Stimulated activated CD4-positive, alpha-beta T cell treated with anti-CD3 and anti-CD28 coated beads, Interleukin-15, amount 100 ng/mL, for 48 hours (primary cell): ENCODE results near the gene ZBTB20.

ENCODE experiments used
- DNase-seq, 2 donors: peaks; one replicate each; pipeline ENCODE4 v3.0.0-alpha.2; 2020; ENCODE audit warnings: low read depth in 2 of 2

The ZBTB20 gene

GRCh38 chr3:115019900-115020299 is 127.2 kb downstream of the ZBTB20 start:
- no peak for DNase-seq

GRCh38 chr3:115018694-115019093 is 128.4 kb downstream of the ZBTB20 start:
- no peak for DNase-seq

DNA sequence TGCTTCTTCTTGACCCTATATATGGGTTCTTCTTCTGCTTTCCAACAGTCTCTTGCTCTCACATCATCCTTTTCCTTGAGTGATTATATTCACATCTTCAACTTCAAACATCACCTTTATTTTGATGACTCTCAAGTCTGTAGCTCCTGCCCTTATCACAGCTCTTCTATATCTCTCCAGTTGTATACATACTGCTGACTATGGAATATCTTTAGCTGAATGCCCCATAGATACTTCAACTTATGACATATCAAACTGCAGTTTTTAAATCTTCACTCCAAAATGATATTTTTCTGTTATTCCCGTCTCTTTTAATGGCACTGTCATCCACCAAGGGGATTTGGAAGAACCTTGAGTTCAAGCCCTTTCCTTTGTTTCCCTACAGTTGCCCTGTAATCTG is 139.1 kb downstream of the ZBTB20 start:
- no peak for DNase-seq

DNA sequence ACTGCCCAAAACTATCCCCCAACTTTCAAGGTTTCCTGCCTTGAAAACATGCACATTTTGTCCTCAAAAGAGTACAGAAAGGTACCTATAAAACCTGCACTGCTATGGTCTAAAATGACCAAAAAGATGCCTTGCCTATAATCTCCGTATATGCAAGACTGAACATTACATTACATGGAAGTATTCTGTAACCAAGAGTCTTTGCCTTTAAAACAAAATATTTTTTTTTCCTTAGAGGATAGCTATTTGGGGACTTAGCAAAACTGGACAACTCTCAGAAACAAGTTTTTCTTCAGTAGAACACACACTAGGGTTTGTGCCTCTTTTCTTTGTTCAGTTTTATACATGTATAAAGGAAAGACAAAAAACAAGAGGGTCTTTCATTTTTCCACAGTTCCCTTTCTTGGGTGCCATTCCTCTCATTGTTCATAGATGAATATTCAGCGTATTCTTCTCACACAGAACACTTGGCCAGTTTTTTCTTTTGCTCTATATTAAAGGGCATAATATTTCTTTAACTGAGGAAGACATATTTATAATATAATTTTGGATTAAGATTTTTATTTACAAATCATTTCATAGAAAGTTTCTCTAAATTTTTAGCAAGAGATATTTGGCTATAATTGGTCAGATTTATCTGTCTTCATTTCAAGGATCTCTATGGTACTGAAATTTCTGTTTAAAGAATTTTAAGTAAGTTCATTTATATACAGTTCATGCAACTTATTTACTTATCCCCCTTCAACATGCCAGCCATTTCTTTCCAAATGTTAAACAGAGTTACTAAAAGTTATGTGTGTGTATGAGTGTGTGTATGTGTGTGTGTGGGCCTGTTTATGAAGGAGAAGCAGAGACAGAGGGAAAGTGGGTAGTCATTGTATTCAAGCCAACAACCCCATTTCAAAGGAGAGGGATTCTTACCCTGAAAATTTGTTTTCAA is 142.6 kb downstream of the ZBTB20 start:
- DNase-seq = no peak

DNA sequence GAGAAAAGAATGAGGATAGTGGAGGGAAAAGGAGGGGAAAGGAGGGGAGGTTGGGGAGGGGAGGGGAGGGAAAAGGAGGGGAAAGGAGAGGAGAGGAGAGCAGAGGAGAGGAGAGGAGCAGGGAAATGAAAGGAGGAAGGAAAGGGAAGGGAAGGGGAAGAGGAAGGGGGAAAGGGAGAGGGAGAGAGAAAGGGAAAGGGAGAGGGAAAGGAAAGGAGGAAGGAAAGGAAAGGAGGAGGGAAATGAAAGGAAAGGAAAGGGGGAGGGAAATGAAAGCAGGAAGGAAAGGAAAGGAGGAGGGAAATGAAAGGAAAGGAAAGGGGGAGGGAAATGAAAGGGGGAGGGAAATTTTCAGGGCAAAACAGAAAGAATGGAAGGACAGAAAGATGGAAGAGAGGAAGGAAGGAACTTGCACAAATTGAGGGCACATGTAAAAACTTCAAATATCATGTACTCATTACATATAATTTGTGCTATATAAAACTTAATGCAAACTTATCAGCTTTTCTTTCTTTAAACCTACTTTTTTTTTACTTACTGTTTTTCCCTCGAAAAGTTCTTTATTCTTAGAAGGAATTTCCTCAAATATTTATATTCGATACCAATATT is 148.0 kb downstream of the ZBTB20 start:
- no peak for DNase-seq

DNA sequence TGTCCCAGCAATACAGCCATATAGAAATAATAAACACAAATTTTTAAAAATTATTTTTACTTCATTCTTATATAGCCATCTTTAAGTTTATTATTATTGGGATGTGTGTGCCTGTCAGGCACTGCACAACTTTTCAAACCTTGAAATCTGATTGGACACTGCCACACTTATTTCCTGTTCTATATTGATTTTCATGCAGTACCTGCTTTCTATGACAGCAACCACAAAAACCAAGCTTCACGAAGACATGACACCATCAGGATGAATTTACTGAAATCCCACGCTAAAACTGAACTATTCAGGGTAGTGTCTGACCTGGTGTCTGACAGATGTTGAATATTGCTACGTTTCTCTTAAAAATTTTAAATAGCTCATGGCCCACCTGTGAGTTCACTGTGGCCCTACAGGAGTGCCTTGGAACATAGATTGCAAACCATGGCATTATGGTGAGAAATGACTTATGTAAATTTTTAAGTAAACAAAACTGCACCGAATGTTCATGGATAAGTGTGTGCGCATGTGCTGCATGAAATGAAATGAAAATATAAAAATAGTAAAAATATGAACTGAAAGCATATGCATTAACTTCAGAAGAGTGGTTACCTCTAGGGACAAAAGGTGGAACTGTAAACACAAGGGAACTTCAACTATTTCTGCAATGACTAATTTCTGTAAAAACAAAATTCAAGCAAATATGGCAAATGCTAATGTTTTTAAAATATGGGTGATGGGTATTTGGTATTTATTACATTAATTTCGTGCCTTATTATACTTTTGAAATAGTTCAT is 152.3 kb downstream of the ZBTB20 start:
- DNase-seq = no peak

DNA sequence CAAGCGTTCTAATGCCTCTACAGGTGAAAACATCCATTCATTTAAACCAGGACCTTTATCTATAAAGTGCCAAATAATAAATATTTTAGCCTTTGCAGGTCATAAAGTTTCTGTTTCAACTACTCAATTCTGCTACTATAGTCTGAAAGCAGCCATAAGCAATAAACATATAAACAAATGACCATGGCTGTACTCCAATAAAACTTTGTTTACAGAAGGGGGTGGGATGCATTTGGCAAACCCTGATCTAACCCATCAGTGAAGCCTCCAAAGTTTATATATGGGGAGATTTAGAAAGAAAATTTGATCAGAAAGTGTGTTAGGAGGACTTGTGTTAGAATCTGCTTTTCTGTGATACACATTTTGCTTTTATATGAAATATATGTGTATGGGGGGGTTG is 161.3 kb downstream of the ZBTB20 start:
- DNase-seq = no peak

DNA sequence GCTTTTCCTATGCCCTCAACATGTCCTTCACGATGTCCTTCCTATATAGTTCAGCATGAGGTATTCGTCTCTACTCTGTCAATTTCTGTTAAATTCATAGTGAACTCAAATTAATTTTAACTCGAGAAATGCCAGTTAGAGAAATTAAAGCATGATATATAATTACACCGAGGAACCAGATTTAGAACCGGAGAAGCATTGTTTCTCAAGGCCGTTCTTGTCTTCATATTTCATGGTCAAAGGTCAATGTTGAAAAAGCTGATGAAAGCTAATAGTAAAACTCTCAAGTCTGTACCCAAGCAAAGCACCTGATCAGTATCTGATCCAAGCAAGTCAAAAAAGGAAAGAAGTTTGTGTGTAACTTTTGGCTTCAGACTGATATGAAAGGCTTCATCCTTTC is 163.8 kb downstream of the ZBTB20 start:
- no peak for DNase-seq

DNA sequence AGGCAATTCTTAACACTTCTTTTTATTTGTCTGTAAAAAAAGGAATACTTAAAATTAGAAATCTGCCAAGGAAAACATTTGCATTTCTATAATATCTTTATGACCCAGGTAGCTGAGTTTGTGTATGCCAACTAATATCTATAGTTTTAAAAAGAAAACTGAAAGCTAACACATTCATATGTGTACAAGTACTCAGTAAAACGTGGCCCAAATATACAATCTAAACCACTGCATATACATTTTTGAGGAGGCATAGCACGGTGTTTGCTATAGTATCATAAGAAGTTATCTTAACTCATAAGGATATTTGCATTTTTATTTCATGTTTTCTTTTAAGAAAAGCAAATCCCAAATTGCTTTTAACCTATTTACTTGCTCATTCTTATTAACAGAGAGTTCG is 172.7 kb downstream of the ZBTB20 start:
- no peak for DNase-seq

DNA sequence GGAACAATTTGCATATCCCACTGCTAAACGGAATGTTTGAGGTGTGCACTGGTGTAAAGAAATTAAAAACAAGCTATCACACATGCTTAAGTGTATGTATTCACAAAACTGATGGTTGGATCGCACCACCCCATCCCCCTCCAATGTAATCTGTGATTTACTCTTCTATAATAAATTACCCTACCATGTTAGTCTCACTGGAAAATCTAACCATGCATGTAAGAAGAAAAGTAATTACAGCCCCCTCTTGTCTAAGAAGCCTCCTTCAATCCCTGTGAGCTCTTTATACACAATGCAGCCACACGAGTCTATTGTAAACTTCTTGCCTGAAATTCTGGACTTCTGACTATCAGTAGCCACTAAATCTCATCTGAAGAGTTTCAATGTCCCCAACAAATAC is 173.6 kb downstream of the ZBTB20 start:
- DNase-seq = no peak

- DNase-seq = no peak
These were observed 179.9 kb downstream of the ZBTB20 start for GRCh38 chr3:114967168-114967567.

DNA sequence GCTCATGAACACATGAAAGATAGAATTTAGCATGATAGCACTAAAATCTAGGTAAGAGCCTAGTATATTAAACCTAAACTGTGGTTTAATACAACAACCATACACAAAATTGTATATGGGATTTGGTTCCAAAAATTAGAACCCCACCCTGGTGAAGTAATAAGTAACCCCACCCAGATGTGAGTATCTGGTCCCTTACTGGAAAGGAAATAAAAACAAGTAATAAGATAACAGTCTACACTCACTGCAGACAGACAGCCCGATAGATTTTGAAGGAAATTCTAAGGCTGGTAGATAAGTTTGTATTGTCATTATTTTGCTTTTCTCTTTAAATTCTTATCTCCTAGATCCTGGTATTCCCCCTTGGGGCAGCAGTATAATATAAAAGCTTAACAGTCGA is 184.9 kb downstream of the ZBTB20 start:
- no peak for DNase-seq

- DNase-seq = no peak
These were observed 188.2 kb downstream of the ZBTB20 start for GRCh38 chr3:114958930-114959329.

- DNase-seq = no peak
These were observed 193.3 kb downstream of the ZBTB20 start for GRCh38 chr3:114953800-114954199.

GRCh38 chr3:114953215-114953799 is 193.8 kb downstream of the ZBTB20 start:
- DNase-seq = no peak

DNA sequence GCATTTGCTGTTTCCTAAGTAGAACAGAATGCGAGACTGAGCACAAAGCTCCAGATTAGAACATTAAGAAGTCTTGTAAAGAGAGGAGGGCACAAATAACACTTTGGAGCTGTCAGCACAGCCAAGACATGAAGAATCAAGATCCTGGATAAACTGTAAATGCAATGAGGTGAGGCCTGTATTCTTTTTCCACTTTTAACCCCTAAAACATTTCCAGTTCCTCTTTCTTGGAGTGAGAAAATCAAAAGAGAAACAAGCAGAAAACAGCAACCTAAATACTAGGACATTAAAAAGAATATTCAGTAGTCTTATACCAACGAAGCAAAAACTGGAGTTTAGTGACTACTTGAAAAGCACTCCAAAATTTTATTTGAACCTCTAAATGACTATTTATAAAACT is 204.3 kb downstream of the ZBTB20 start:
- no peak for DNase-seq

- no peak for DNase-seq
These were observed 205.3 kb downstream of the ZBTB20 start for GRCh38 chr3:114941626-114942309.

GRCh38 chr3:114939920-114940319 is 207.2 kb downstream of the ZBTB20 start:
- DNase-seq = no peak

DNA sequence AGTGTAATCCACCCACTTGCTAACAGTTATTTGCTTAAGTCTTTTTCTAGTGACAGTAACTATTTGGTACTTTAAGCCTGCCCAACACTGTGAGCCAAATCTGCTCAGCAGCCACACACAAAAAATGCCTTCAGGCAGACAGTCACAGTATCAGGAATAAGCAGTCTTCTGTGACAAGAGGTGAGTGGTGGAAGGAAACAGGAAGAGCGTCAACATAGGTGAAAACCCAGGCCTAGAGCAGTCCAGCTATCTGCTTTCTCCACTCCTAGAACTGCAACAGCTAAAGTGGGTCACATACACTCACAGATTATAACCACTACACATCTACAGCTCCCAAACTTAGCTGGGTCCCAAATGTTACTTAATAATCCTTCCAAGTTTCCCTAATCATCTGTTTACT is 213.7 kb downstream of the ZBTB20 start:
- DNase-seq = no peak

GRCh38 chr3:114929971-114930732 is 216.9 kb downstream of the ZBTB20 start:
- DNase-seq = no peak
